HG03439 (cell line): Measurements from ENCODE around the gene BDH1.
"Not testable (repeated sequence)": the region's sequence is repeated elsewhere in the genome, so short reads cannot be mapped to it uniquely, and the experiment has no call there.

Source experiments
- ATAC-seq: cut with Tn5 transposase; IDR thresholded peaks from one replicate; pipeline ENCODE4 v1.9.1; 2021; ENCODE audit warnings: mild to moderate bottlenecking, moderate library complexity; ENCODE audit not compliant: unreplicated experiment

Gene BDH1

GRCh38 chr3:197580253-197580691, 24.5 kb upstream of the BDH1 start:
- no peak for ATAC-seq

DNA sequence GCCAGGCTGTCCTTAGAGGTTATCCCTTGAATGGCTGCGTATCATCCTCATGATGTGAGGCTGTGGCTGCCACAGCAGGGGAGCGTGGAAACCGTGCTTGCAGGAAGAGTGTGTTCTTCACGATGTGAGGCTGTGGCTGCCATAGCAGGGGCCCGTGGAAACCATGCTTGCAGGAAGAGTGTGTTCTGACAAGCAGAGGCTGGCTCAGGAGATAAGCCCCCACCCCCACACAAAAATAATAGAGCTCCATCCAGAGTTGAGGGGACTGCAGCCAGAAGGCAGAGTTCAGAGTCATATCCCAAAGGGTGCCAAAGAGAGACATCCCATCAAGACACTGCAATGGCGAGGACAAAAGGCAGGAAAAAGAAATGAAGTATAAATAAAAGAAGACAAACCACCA, 22.6 kb upstream of the BDH1 start:
- ATAC-seq = no peak

- no peak for ATAC-seq
Measured at GRCh38 chr3:197577366-197578074, 21.8 kb upstream of the BDH1 start.

- no peak for ATAC-seq
Measured at GRCh38 chr3:197576838-197577237, 21.1 kb upstream of the BDH1 start.

- ATAC-seq = no peak
Measured at GRCh38 chr3:197575362-197575761, 19.6 kb upstream of the BDH1 start.

DNA sequence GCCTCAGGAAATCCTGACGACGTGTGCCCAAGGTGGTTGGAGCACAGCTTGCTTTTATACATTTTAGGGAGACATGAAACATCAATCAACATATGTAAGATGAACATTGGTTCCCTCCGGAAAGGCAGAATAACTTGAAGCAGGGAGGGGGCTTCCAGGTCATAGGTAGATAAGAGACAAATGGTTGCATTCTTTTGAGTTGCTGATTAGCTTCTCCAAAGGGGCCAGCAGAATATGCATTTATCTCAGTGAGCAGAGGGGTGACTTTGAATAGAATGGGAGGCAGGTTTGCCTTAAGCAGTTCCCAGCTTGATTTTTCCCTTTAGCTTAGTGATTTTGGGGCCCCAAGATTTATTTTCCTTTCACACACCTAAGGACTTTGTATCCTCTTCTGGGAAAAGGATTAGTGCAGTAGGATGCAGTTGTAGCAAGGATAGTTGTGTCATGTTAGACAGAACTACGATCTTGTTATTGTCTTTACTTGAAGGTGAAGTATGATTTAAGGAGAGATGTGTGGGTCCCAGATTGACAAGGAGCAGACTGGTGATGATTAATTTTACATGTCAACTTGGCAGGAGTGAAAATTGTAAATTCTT, 18.7 kb upstream of the BDH1 start:
- ATAC-seq = not testable (repeated sequence)

DNA sequence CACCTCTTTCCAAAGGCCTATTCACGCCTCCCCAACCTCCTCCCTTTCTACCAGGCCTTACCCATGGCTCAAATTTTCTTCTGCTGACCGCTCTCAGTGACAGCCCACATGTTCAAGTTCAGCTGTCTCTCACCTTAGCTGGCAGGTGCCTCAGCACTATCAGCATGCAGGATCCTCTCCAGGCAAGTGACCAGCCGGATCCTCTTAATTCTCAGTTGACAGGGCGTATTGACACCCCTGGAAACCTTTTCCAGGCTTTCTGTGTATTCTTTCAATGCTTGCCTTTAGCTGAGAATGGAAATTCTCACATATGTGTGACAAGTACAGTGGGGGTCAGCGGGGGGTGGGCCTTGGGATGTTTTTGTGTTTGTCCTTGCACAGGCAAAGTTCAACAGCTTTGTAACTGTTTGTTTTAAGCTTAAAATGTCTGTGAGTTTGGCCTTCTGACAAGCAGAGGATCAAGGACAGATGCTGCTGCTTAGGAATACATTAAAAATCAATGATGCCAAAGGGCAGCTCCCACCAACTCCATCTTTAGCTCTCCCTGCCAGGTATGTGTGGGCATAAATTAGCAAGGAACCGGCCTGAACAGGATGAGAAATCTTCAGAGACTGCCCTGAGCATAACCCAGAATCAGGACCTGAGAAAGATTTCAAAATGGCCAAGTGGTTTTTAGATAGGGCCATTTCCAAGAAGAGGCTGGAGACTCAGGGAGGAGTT, 17.4 kb upstream of the BDH1 start:
- no peak for ATAC-seq

DNA sequence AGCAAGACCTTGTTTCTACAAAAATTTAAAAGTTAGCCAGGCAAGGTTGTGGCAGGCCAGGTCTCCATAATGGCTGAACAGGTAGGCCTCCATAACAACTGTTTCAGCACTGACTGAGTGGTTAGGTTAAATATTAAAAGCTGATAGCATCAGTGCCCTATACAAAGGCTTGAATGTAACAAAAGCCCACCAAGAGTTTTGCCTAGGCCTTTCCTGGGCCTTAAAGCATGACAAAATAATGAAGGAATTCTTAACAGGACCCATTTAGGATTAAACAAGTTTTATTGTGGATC, 16.1 kb upstream of the BDH1 start:
- ATAC-seq = not testable (repeated sequence)

DNA sequence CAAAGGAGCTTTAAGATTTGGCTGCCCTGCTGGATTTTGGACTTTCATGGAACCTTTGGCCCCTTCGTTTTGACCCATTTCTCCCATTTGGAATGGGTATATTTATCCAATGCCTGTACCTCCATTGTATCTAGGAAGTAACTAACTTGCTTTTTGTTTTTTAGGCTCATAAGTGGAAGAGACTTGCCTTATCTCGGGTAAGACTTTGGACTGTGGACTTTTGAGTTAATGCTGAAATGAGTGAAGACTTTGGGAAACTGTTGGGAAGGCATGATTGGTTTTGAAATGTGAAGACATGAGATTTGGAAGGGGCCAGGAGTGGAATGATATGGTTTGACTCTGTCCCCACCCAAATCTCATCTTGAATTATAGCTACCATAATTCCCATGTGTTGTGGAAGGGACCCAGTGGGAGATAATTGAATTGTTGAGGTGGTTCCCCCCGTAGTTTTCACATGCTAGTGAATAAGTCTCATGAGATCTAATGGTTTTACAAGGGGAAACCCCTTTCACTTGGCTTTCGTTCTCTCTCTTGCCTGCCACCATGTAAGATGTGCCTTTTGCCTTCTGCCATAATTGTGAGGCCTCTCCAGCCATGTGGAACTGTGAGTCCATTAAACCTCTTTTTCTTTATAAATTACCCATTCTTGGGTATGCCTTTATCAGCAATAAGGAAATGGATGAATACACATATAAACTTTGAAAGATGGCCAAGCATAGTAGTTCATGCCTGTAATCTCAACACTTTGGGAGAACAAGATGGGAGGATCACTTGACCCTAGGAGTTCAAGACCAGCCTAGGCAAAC, 15.5 kb upstream of the BDH1 start:
- not testable (repeated sequence) for ATAC-seq

GRCh38 chr3:197569433-197569832, 13.7 kb upstream of the BDH1 start:
- not testable (repeated sequence) for ATAC-seq

- no peak for ATAC-seq
Measured at GRCh38 chr3:197567904-197568681, 12.3 kb upstream of the BDH1 start.

DNA sequence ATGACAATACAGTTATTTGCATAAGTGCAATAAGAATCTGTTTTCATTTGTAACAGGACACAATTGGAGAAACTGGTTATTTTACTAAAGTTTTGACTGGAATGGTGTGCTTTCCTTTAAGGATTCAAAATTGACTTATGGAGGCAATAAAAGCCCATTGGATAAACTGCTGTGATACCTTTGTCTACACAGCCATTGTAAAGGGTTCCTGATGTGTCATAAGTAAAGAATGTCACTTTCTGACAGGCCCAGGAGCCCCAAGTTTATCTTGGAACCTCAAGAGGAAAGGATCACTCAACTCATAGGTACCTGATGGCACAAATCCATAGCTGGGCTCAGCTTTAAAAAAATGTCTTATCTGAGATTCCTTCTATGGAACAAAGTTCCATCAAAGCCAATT, 10.4 kb upstream of the BDH1 start:
- not testable (repeated sequence) for ATAC-seq

DNA sequence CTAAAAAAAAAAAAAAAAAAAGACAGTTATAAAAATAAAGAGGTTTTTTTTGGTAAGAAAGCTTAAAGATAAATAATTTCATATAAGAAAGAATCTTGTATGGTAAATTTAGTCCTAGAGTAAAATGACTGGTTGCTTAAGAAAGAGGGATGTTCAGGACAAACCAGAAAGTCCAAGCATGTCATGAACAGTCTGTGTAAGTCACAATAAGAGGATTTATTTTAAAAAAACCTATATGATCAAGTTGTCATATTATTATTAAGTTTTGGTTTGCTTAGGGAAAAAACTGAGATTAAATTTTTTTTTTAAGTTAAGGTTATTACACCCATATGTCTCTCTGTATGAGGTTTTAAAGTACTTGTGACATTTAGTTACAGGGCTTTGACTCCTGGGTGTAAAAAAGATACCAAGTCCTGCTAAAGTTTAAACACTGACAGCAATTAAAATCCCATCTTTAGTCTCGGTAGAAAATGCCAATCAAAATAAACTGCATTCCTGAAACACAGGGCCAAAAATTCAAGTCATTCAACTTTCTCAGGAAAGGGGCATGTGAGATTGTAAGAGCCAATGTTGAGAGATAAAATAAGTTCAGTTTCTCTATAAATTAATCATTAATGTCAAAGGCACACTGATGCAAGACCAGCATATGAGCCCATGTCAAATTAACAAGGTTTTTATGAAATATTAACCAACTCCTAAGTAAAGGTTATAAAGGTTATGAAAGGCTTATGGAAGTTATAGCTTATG, 8.5 kb upstream of the BDH1 start:
- ATAC-seq = no peak

- ATAC-seq = no peak
Measured at GRCh38 chr3:197562398-197563251, 6.9 kb upstream of the BDH1 start.

- ATAC-seq = no peak
Measured at GRCh38 chr3:197561926-197562325, 6.2 kb upstream of the BDH1 start.

DNA sequence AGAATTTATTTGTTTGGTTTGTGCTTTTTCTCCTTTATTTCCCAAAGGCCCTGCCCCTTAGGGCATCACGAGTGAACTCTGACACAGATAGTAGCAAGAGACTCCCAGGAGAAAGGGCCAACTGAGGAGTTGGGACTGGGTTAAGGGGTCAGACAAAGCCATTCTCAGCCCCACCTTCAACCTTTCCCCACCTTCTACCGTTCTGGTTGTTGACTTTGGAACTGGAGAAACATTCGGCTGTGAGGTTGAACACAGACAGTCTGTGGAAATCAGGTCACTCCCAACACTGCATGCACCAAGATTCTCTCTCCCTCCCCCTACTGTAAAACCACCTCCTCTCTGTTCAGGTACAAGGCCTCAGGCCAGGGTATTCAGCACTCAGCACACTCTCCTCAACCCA, 3.9 kb upstream of the BDH1 start:
- no peak for ATAC-seq

GRCh38 chr3:197554562-197555280, 1.0 kb downstream of the BDH1 start:
- peak; percentile 96 for ATAC-seq

DNA sequence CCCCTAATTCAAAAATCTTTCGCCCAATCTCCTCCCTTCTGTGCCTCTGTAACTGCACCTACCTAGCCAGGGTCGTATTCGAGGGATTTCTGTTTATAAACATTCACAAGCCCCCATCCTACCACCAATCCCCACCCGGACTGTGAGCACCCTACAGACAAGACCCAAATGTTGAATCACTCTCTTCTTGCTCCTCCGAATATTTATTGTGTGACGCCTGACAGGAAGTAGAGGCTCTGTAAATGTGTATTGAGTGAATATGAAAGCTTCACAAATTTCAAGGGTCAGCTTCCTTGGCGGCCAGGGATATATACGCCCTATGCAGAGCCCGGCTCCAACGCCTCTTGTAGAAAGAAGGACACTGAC, 1.6 kb downstream of the BDH1 start:
- ATAC-seq = peak; percentile 1
